Sigmoid colon (tissue), 7 donors: ENCODE results near the gene STK24. TPM values are rescaled to one million over a fixed set of nuclear protein-coding genes. Genes with fewer than 3 reads are reported as not detected.
A peak's percentile ranks its signal among the peaks of the same experiment; 100 is the strongest.

Experiments used
- DNase-seq: peaks from one replicate; pipeline ENCODE4 v3.0.0-alpha.2; 2019
- H3K27ac ChIP-seq, 4 donors: fragments of 200-600 bp; sonication (generic); one replicate each; pipeline ENCODE4 v1.5.1; 2016 to 2019; ENCODE audit warnings: mild to moderate bottlenecking in 1 of 4
- H3K27me3 ChIP-seq, 3 donors: fragments of 200-600 bp; sonication (generic); one replicate each; pipeline ENCODE4 v1.5.1; 2019; ENCODE audit warnings: mild to moderate bottlenecking in 1 of 3
- H3K36me3 ChIP-seq, 4 donors: fragments of 200-600 bp; sonication (generic); one replicate each; pipeline ENCODE4 v1.5.1; 2016 to 2019
- H3K4me1 ChIP-seq, 4 donors: fragments of 200-600 bp; sonication (generic); one replicate each; pipeline ENCODE4 v1.5.1; 2017 to 2019
- H3K4me3 ChIP-seq, 4 donors: fragments of 200-600 bp; sonication (generic); one replicate each; pipeline ENCODE4 v1.5.1; 2017 to 2019; ENCODE audit warnings: mild to moderate bottlenecking in 2 of 4, moderate library complexity in 1 of 4
- H3K9me3 ChIP-seq, 4 donors: fragments of 200-600 bp in 3 of 4; sonication (generic) in 3 of 4; one replicate each; pipeline versions ENCODE4 v1.5.1 to v1.6.1; 2013 to 2019
- EP300 ChIP-seq, 4 donors: sonication (generic); formaldehyde crosslinking; IDR thresholded peaks; one replicate each; pipeline ENCODE4 v1.6.1; 2017; ENCODE audit warnings: antibody characterized with exemption in 4 of 4
- POLR2A ChIP-seq, 2 donors: fragments of 450-650 bp; IDR thresholded peaks; one replicate each; pipeline ENCODE4 v1.6.1; 2016; ENCODE audit warnings: antibody characterized with exemption in 2 of 2, mild to moderate bottlenecking in 2 of 2, moderate library complexity in 2 of 2
- POLR2AphosphoS5 ChIP-seq, 4 donors: sonication (generic); formaldehyde crosslinking; IDR thresholded peaks; one replicate each; pipeline ENCODE4 v1.6.1; 2017; ENCODE audit warnings: antibody characterized with exemption in 4 of 4
- WGBS, 2 donors: extraction: QIAGEN DNeasy Blood & Tissue Kit; methylation state at CpG; one replicate each; pipeline ENCODE4 v1.1.7; 2013; 5-methylcytosine and 5-hydroxymethylcytosine counted together
- intact Hi-C: fragments of 100-400 bp; cut with DNase I; formaldehyde crosslinking; loops from one replicate; pipeline ENCODE4 v1.15.1; 2023
- polyA plus RNA-seq, 3 donors: library from polyadenylated mRNA; stranded (reverse); fragments of 200-250 nt; gene quantifications; one replicate each; pipeline ENCODE4 v1.2.3, GENCODE V29; 2013
- total RNA-seq, 4 donors: library from RNA; depleted of rRNA; stranded (reverse); fragments of >200 nt; gene quantifications; one replicate each; pipeline ENCODE4 v1.1.0, GENCODE V29; 2016
- TF ChIP-seq, protein P1 (sequence below), 4 experiments: fragments of 450-650 bp in 3 of 4; fragments of 200-600 bp in 1 of 4; IDR thresholded peaks; one replicate each; pipeline ENCODE4 v1.5.1; 2016 to 2019; ENCODE audit warnings: antibody characterized with exemption in 4 of 4, mild to moderate bottlenecking in 3 of 4, moderate library complexity in 2 of 4
- donor health status: healthy with polysubstance abuse.
- donor health status: Bipolar disorder and iron deficiency.
- donor health status: healthy.

STK24 gene
- total and polyA plus RNA-seq, 7 donors = 59.7 to 200 (median 78.9) TPM

- H3K27me3 ChIP-seq = no peaks in the 10 kb centered on the region
- peak; percentile 56 for DNase-seq
- H3K4me1 ChIP-seq = peaks cover 0 to 80% (median 40%) of the 10 kb centered on the region in 4 donors
- no peak overlapping the region for H3K27ac ChIP-seq
- H3K36me3 ChIP-seq = no peaks in the 10 kb centered on the region
- TF ChIP-seq POLR2A (IDR thresholded peaks at IDR 0.05) = no peak
- no peak for TF ChIP-seq EP300 (IDR thresholded peaks at IDR 0.05)
- no peak for TF ChIP-seq POLR2AphosphoS5 (IDR thresholded peaks at IDR 0.05)
- TF ChIP-seq, protein P1, sequence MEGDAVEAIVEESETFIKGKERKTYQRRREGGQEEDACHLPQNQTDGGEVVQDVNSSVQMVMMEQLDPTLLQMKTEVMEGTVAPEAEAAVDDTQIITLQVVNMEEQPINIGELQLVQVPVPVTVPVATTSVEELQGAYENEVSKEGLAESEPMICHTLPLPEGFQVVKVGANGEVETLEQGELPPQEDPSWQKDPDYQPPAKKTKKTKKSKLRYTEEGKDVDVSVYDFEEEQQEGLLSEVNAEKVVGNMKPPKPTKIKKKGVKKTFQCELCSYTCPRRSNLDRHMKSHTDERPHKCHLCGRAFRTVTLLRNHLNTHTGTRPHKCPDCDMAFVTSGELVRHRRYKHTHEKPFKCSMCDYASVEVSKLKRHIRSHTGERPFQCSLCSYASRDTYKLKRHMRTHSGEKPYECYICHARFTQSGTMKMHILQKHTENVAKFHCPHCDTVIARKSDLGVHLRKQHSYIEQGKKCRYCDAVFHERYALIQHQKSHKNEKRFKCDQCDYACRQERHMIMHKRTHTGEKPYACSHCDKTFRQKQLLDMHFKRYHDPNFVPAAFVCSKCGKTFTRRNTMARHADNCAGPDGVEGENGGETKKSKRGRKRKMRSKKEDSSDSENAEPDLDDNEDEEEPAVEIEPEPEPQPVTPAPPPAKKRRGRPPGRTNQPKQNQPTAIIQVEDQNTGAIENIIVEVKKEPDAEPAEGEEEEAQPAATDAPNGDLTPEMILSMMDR (IDR thresholded peaks at IDR 0.05) = no peak
- no peaks in the 10 kb centered on the region for H3K9me3 ChIP-seq
- 87 to 91% methylated on average over 9 of the region's 9 CpGs for WGBS, 2 donors
- intact Hi-C loops = no loop called here
- no peak overlapping the region for H3K4me3 ChIP-seq
Measured at GRCh38 chr13:98533912-98534311, 43.0 kb downstream of the STK24 start.

DNA sequence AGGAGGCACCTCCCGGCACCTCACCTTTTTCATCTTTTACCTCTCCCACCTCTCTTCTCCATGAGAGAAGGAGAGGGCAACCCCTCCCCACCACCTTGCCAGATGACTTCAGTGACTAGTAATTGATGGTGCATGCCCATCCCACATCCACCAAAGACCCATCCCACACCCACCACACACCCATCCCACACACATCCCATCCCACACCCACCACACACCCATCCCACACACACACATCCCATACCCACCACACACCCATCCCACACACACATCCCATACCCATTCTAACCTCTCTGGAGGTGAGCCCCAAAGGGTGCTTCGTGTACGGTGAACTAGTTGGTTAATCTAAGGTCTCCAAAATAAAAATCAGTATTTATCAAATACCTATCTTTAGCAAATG, 44.7 kb downstream of the STK24 start:
- intact Hi-C loops = no loop called here
- peaks cover 0 to 75% (median 34%) of the 10 kb centered on the region in 4 donors for H3K4me1 ChIP-seq
- no peak overlapping the region for H3K4me3 ChIP-seq
- DNase-seq = peak; percentile 26
- no peak overlapping the region for H3K27ac ChIP-seq
- no peaks in the 10 kb centered on the region for H3K9me3 ChIP-seq
- 96% methylated on average over 3 of the region's 3 CpGs for WGBS, 2 donors
- H3K36me3 ChIP-seq = no peaks in the 10 kb centered on the region
- no peaks in the 10 kb centered on the region for H3K27me3 ChIP-seq
- TF ChIP-seq, protein P1 (IDR thresholded peaks at IDR 0.05) = no peak
- no peak for TF ChIP-seq POLR2AphosphoS5 (IDR thresholded peaks at IDR 0.05)

DNA sequence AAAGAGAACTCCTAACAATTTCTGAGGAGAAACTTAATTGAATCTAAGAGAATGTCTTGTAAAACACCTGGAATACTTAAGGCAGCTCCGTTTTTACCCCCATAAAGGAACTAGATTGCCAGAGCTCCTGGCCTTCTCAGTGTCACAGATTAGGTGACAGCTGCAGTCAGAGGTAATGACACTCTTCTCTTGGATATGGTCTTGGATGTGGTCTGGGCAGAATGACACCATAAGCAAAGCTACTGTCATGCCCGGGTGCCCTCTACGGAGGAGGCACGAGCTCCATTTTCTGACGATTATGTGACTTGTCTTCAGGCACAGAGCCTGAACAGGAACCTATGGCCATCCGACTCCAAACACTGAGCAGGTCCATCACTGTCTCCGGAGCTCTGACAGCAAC, 46.7 kb downstream of the STK24 start:
- Histone ChIP-seq H3K36me3 (no peaks in the 10 kb centered on the region), H3K27me3 (no peaks in the 10 kb centered on the region), H3K9me3 (no peaks in the 10 kb centered on the region), H3K4me1 (peaks cover 0 to 69% (median 35%) of the 10 kb centered on the region in 4 donors), H3K4me3 (no peak overlapping the region), H3K27ac (no peak overlapping the region)
- intact Hi-C loops = no loop called here
- WGBS, 2 donors = 87 to 92% methylated on average over 7 of the region's 7 CpGs
- DNase-seq = peak; percentile 7
- TF ChIP-seq POLR2A (IDR thresholded peaks at IDR 0.05) = no peak
- no peak for TF ChIP-seq EP300 (IDR thresholded peaks at IDR 0.05)
- TF ChIP-seq, protein P1 (IDR thresholded peaks at IDR 0.05) = no peak
- TF ChIP-seq POLR2AphosphoS5 (IDR thresholded peaks at IDR 0.05) = no peak

- intact Hi-C loops = no loop called here
- Histone ChIP-seq H3K4me1 (peaks cover 0 to 70% (median 46%) of the 10 kb centered on the region in 4 donors), H3K36me3 (no peaks in the 10 kb centered on the region), H3K4me3 (no peak overlapping the region), H3K27ac (no peak overlapping the region), H3K9me3 (no peaks in the 10 kb centered on the region), H3K27me3 (no peaks in the 10 kb centered on the region)
- WGBS, 2 donors = 94 to 96% methylated on average over 8 of the region's 8 CpGs
- TF ChIP-seq EP300 (IDR thresholded peaks at IDR 0.05) = no peak
- TF ChIP-seq POLR2AphosphoS5 (IDR thresholded peaks at IDR 0.05) = no peak
- DNase-seq = peak; percentile 53
Measured at GRCh38 chr13:98529171-98529570, 47.7 kb downstream of the STK24 start.

GRCh38 chr13:98528663-98529064, 48.2 kb downstream of the STK24 start:
- Histone ChIP-seq H3K9me3 (no peaks in the 10 kb centered on the region), H3K4me3 (no peak overlapping the region), H3K36me3 (no peaks in the 10 kb centered on the region), H3K4me1 (peaks cover 0 to 70% (median 51%) of the 10 kb centered on the region in 4 donors), H3K27me3 (no peaks in the 10 kb centered on the region), H3K27ac (no peak overlapping the region)
- TF ChIP-seq POLR2AphosphoS5 (IDR thresholded peaks at IDR 0.05) (no peak), POLR2A (IDR thresholded peaks at IDR 0.05) (no peak), EP300 (IDR thresholded peaks at IDR 0.05) (no peak)
- TF ChIP-seq, protein P1 (IDR thresholded peaks at IDR 0.05) = no peak
- intact Hi-C loops = no loop called here
- DNase-seq = peak; percentile 68
- WGBS, 2 donors = 75 to 77% methylated on average over 8 of the region's 8 CpGs
